Subcutaneous abdominal adipose tissue (tissue), 5 donors: Measurements from ENCODE around the gene PIGU.
A peak's percentile ranks its signal among the peaks of the same experiment; 100 is the strongest.
"Not testable (repeated sequence)": the region's sequence is repeated elsewhere in the genome, so short reads cannot be mapped to it uniquely, and the experiment has no call there.

Experiments
- H3K27ac ChIP-seq: one replicate; pipeline ENCODE4 v1.7.0; 2013; ENCODE audit warnings: low read depth, mild to moderate bottlenecking, inconsistent platforms, low read length, moderate library complexity
- H3K27me3 ChIP-seq, 5 donors: one replicate each; pipeline ENCODE4 v1.7.0; 2013; ENCODE audit warnings: low read length in 5 of 5, inconsistent platforms in 1 of 5; ENCODE audit not compliant: control insufficient read depth in 5 of 5, insufficient read depth in 4 of 5
- H3K36me3 ChIP-seq, 5 donors: one replicate each; pipeline ENCODE4 v1.7.0; 2013; ENCODE audit warnings: low read length in 5 of 5; ENCODE audit not compliant: control insufficient read depth in 5 of 5, insufficient read depth in 5 of 5
- H3K4me1 ChIP-seq, 5 donors: one replicate each; pipeline ENCODE4 v1.7.0; 2013; ENCODE audit warnings: low read length in 5 of 5, mild to moderate bottlenecking in 3 of 5, moderate library complexity in 1 of 5; ENCODE audit not compliant: control insufficient read depth in 5 of 5, insufficient read depth in 5 of 5
- H3K4me3 ChIP-seq, 5 donors: one replicate each; pipeline ENCODE4 v1.7.0; 2013; ENCODE audit warnings: low read length in 5 of 5, low read depth in 1 of 5
- H3K9ac ChIP-seq, 5 donors: one replicate each; pipeline ENCODE4 v1.7.0; 2013; ENCODE audit warnings: low read length in 5 of 5, mild to moderate bottlenecking in 4 of 5, moderate library complexity in 3 of 5
- H3K9me3 ChIP-seq, 5 donors: one replicate each; pipeline ENCODE4 v1.7.0; 2013; ENCODE audit warnings: low read length in 5 of 5; ENCODE audit not compliant: control insufficient read depth in 5 of 5
- donor health status: healthy.
- donor health status: healthy.
- donor health status: healthy.
- donor health status: healthy.
- donor health status: healthy.

The PIGU gene

GRCh38 chr20:34522969-34523871 lies 153.7 kb downstream of the PIGU start:
- no peaks in the 10 kb centered on the region for H3K9me3 ChIP-seq
- H3K9ac ChIP-seq: no peak overlapping the region
- peaks cover 15 to 33% (median 29%) of the 10 kb centered on the region in 5 donors for H3K4me1 ChIP-seq
- peaks cover 11 to 34% (median 26%) of the 10 kb centered on the region in 5 donors for H3K36me3 ChIP-seq
- no peak overlapping the region for H3K4me3 ChIP-seq
- H3K27me3 ChIP-seq: no peaks in the 10 kb centered on the region
- peak overlapping the region; percentile 51 for H3K27ac ChIP-seq

GRCh38 chr20:34519841-34520240 lies 157.1 kb downstream of the PIGU start:
- H3K4me3 ChIP-seq, H3K9ac ChIP-seq, H3K36me3 ChIP-seq, H3K27me3 ChIP-seq, H3K27ac ChIP-seq, H3K9me3 ChIP-seq: not testable (repeated sequence)
- peaks cover 9 to 47% (median 38%) of the 10 kb centered on the region in 5 donors for H3K4me1 ChIP-seq

- H3K4me3 ChIP-seq, H3K36me3 ChIP-seq, H3K27me3 ChIP-seq, H3K9ac ChIP-seq, H3K27ac ChIP-seq, H3K9me3 ChIP-seq: not testable (repeated sequence)
- H3K4me1 ChIP-seq: peaks cover 8 to 39% (median 35%) of the 10 kb centered on the region in 5 donors
Measured at GRCh38 chr20:34518863-34519262, 158.0 kb downstream of the PIGU start.

GRCh38 chr20:34517114-34517505 lies 159.8 kb downstream of the PIGU start:
- Histone ChIP-seq H3K36me3 (peaks cover 0 to 11% (median 3%) of the 10 kb centered on the region in 5 donors), H3K9me3 (no peaks in the 10 kb centered on the region), H3K27ac (peak overlapping the region; percentile 91), H3K4me3 (peak overlapping the region; percentile 88 to 96 (median 93)), H3K9ac (peak overlapping the region; percentile 35 to 97 (median 95)), H3K4me1 (peaks cover 0 to 28% (median 23%) of the 10 kb centered on the region in 5 donors), H3K27me3 (no peaks in the 10 kb centered on the region)

- Histone ChIP-seq H3K27me3 (no peaks in the 10 kb centered on the region), H3K9ac (peak within 1 kb of the TSS; percentile 73 to 97 (median 95)), H3K9me3 (no peaks in the 10 kb centered on the region), H3K27ac (peak within 1 kb of the TSS; percentile 91), H3K4me1 (peaks cover 0 to 28% (median 23%) of the 10 kb centered on the region in 5 donors), H3K4me3 (peak within 1 kb of the TSS; percentile 91 to 96 (median 93)), H3K36me3 (peaks cover 0 to 14% (median 3%) of the 10 kb centered on the region in 5 donors)
Measured at GRCh38 chr20:34516247-34517113, 160.4 kb downstream of the PIGU start, which contains the start of gene DYNLRB1. Gene DYNLRB1, plus strand, starts transcription at chr20:34516422. Its CDS starts 37 bp downstream, at chr20:34516459.

GRCh38 chr20:34515484-34516246 lies 161.2 kb downstream of the PIGU start:
- Histone ChIP-seq H3K4me3 (peak overlapping the region; percentile 91 to 96 (median 93)), H3K4me1 (peaks cover 0 to 28% (median 23%) of the 10 kb centered on the region in 5 donors), H3K9ac (peak overlapping the region; percentile 73 to 97 (median 95)), H3K27me3 (no peaks in the 10 kb centered on the region), H3K36me3 (peaks cover 0 to 14% (median 3%) of the 10 kb centered on the region in 5 donors), H3K9me3 (no peaks in the 10 kb centered on the region), H3K27ac (peak overlapping the region; percentile 91)

GRCh38 chr20:34514897-34515483 lies 161.9 kb downstream of the PIGU start:
- Histone ChIP-seq H3K27ac (peak overlapping the region; percentile 91), H3K4me1 (peaks cover 0 to 28% (median 23%) of the 10 kb centered on the region in 5 donors), H3K36me3 (peaks cover 0 to 14% (median 3%) of the 10 kb centered on the region in 5 donors), H3K27me3 (no peaks in the 10 kb centered on the region), H3K9me3 (no peaks in the 10 kb centered on the region), H3K4me3 (peak overlapping the region; percentile 91 to 96 (median 93)), H3K9ac (peak overlapping the region; percentile 52 to 97 (median 95))

- not testable (repeated sequence) for H3K9ac ChIP-seq, H3K9me3 ChIP-seq, H3K27me3 ChIP-seq, H3K4me3 ChIP-seq, H3K27ac ChIP-seq
- Histone ChIP-seq H3K4me1 (peaks cover 0 to 28% (median 23%) of the 10 kb centered on the region in 5 donors), H3K36me3 (peaks cover 0 to 12% (median 3%) of the 10 kb centered on the region in 5 donors)
Measured at GRCh38 chr20:34514034-34514433, 162.9 kb downstream of the PIGU start.

GRCh38 chr20:34512955-34513419 lies 163.9 kb downstream of the PIGU start:
- H3K4me3 ChIP-seq: no peak overlapping the region
- no peak overlapping the region for H3K9ac ChIP-seq
- peak overlapping the region; percentile 3 for H3K27ac ChIP-seq
- peaks cover 0 to 25% (median 23%) of the 10 kb centered on the region in 5 donors for H3K4me1 ChIP-seq
- no peaks in the 10 kb centered on the region for H3K9me3 ChIP-seq
- peaks cover 4 to 20% (median 6%) of the 10 kb centered on the region in 5 donors for H3K36me3 ChIP-seq
- H3K27me3 ChIP-seq: no peaks in the 10 kb centered on the region
